H1 (cell line): ENCODE measurements around the gene SLC6A17. TPM values are rescaled to one million over a fixed set of nuclear protein-coding genes. Genes with fewer than 3 reads are reported as not detected.

Experiments
- ATF3 ChIP-seq: IDR thresholded peaks from 2 replicates; pipeline ENCODE4 v1.6.1; 2011; ENCODE audit warnings: low read depth, mild to moderate bottlenecking, low read length; ENCODE audit not compliant: insufficient read depth
- CHD1 ChIP-seq: IDR thresholded peaks from 2 replicates; pipeline ENCODE4 v1.6.1; 2012; ENCODE audit warnings: low read depth, low read length, improper control_type of control experiment
- CREB1 ChIP-seq: IDR thresholded peaks from 2 replicates; pipeline ENCODE4 v1.6.1; 2012; ENCODE audit warnings: inconsistent platforms
- JUN ChIP-seq: IDR thresholded peaks from 2 replicates; pipeline ENCODE4 v1.6.1; 2011; ENCODE audit warnings: low read depth, mild to moderate bottlenecking, improper control_type of control experiment, low read length
- ZNF274 ChIP-seq: IDR thresholded peaks from 2 replicates; pipeline ENCODE4 v1.7.0; 2012; ENCODE audit warnings: low read length, borderline replicate concordance; ENCODE audit errors: extremely low read depth
- polyA plus RNA-seq, 7 experiments: library from polyadenylated mRNA; depleted of rRNA in 3 of 7; stranded (reverse) in 5 of 7; unstranded in 2 of 7; fragments of >200 nt in 5 of 7; fragments of 200-250 nt in 2 of 7; gene quantifications; 1 replicate in 5 of 7; 2 replicates in 1 of 7; 4 replicates in 1 of 7; pipeline versions ENCODE4 v1.2.1 to v1.2.3, GENCODE V29; 2011 to 2013; ENCODE audit warnings: missing spikeins in 2 of 7, mixed read lengths in 2 of 7
- total RNA-seq: library from RNA; stranded (reverse); fragmentation: NEBNext Ultra II Directional; extraction: Animal tissue kit (Norgen Biotek cat#: 25700); gene quantifications from 2 replicates; pipeline ENCODE4 v1.2.1, GENCODE V29; 2021

Gene SLC6A17
- total and polyA plus RNA-seq, 2 of the 8 experiments (the other 6 are each of a cell fraction or from before 2014, with no cell fraction given) = 0.15 to 0.28 TPM

- no peak for TF ChIP-seq ZNF274
- no peak for TF ChIP-seq ATF3
- TF ChIP-seq CHD1 = no peak
- TF ChIP-seq JUN = no peak
- no peak for TF ChIP-seq CREB1
Observed at GRCh38 chr1:110245876-110246620, 95.8 kb downstream of the SLC6A17 start (continued).
